NCI-H345 treated with DMSO at 0.1 percent for 48 hours (cell line): ENCODE measurements around the gene CROCC.
"Not testable (repeated sequence)": the region's sequence is repeated elsewhere in the genome, so short reads cannot be mapped to it uniquely, and the experiment has no call there.

ENCODE experiments used
- DNase-seq: peaks from one replicate; lab custom pipeline; 2025; ENCODE audit not compliant: unreplicated experiment; lab: John Stamatoyannopoulos, UW

Gene CROCC

GRCh38 chr1:16936580-16936979 lies 14.8 kb downstream of the CROCC start:
- not testable (repeated sequence) for DNase-seq

GRCh38 chr1:16938351-16939321 lies 16.9 kb downstream of the CROCC start:
- no peak for DNase-seq

GRCh38 chr1:16939386-16940180 lies 17.9 kb downstream of the CROCC start:
- DNase-seq: not testable (repeated sequence)

- no peak for DNase-seq
These were observed 22.3 kb downstream of the CROCC start for GRCh38 chr1:16944038-16944437.

- DNase-seq: not testable (repeated sequence)
These were observed 23.8 kb downstream of the CROCC start for GRCh38 chr1:16945512-16945911.

GRCh38 chr1:16946185-16946584 lies 24.5 kb downstream of the CROCC start:
- DNase-seq: not testable (repeated sequence)

- DNase-seq: no peak
These were observed 24.9 kb downstream of the CROCC start for GRCh38 chr1:16946646-16947045.

- peak; percentile 71 for DNase-seq
These were observed 26.7 kb downstream of the CROCC start for GRCh38 chr1:16948282-16948891.

- DNase-seq: not testable (repeated sequence)
These were observed 27.3 kb downstream of the CROCC start for GRCh38 chr1:16949026-16949425.

- not testable (repeated sequence) for DNase-seq
These were observed 30.6 kb downstream of the CROCC start for GRCh38 chr1:16952376-16952775.

- DNase-seq: no peak
These were observed 32.8 kb downstream of the CROCC start for GRCh38 chr1:16954579-16954978.

- DNase-seq: no peak
These were observed 33.5 kb downstream of the CROCC start for GRCh38 chr1:16955186-16955585.

GRCh38 chr1:16956775-16957174 lies 35.0 kb downstream of the CROCC start:
- DNase-seq: no peak

GRCh38 chr1:16957731-16958130 lies 36.0 kb downstream of the CROCC start:
- DNase-seq: no peak

GRCh38 chr1:16958475-16958874 lies 36.7 kb downstream of the CROCC start:
- DNase-seq: no peak

- DNase-seq: peak; percentile 68
These were observed 39.0 kb downstream of the CROCC start for GRCh38 chr1:16960560-16961296.

- no peak for DNase-seq
These were observed 39.8 kb downstream of the CROCC start for GRCh38 chr1:16961297-16962133.

- not testable (repeated sequence) for DNase-seq
These were observed 42.4 kb downstream of the CROCC start for GRCh38 chr1:16964169-16964568.

- DNase-seq: no peak
These were observed 43.8 kb downstream of the CROCC start for GRCh38 chr1:16965486-16966067.
